Panc1 (cell line): Measurements from ENCODE around the gene C13orf46. TPM values are rescaled to one million over a fixed set of nuclear protein-coding genes. Genes with fewer than 3 reads are reported as not detected.

ENCODE experiments used
- ATAC-seq: fragments of 200-7000 bp; cut with Tn5 transposase; 2 replicates; pipeline ENCODE4 v1.9.1; 2020; ENCODE audit warnings: mild to moderate bottlenecking, moderate library complexity
- BruUV-seq: library from RNA; stranded (reverse); fragments of 400-500 nt; replicated peaks from 2 replicates; lab custom pipeline; 2021; lab: Mats Ljungman, UMichigan
- CTCF ChIA-PET: fragments of 300-600 bp; sonication (Branson Sonifier 250); formaldehyde crosslinking; loops from one replicate; lab custom pipeline; 2022; ENCODE audit warnings: antibody characterized with exemption; lab: Charles Lee
- POLR2A ChIA-PET: fragments of 300-600 bp; sonication (Branson Sonifier 250); formaldehyde crosslinking; loops from one replicate; lab custom pipeline; 2022; ENCODE audit warnings: antibody characterized with exemption; lab: Charles Lee
- DNase-seq: peaks from one replicate; pipeline ENCODE4 v3.0.0-alpha.2; 2010; ENCODE audit warnings: low read depth, low spot score
- H3K27ac ChIP-seq: 2 replicates; pipeline ENCODE4 v1.5.1; 2011; ENCODE audit warnings: mild to moderate bottlenecking, low read length, inconsistent platforms
- H3K27me3 ChIP-seq: fragments of 200-500 bp; sonication (Bioruptor generic); 2 replicates; pipeline ENCODE4 v1.6.0; 2014; ENCODE audit warnings: low read length, inconsistent platforms; ENCODE audit not compliant: control insufficient read depth, insufficient read depth
- H3K36me3 ChIP-seq: fragments of 200-500 bp; sonication (Bioruptor generic); 2 replicates; pipeline ENCODE4 v1.5.1; 2014; ENCODE audit warnings: inconsistent platforms, mild to moderate bottlenecking, low read length, moderate library complexity; ENCODE audit not compliant: control insufficient read depth, insufficient read depth
- H3K4me1 ChIP-seq: 2 replicates; pipeline ENCODE4 v1.5.1; 2011; ENCODE audit warnings: inconsistent platforms, mild to moderate bottlenecking, low read length, moderate library complexity; ENCODE audit not compliant: control insufficient read depth, insufficient read depth
- H3K4me3 ChIP-seq, 2 experiments: 2 replicates each; pipeline ENCODE4 v1.5.1; 2011 to 2012; ENCODE audit warnings: low read depth in 2 of 2, low read length in 2 of 2, mild to moderate bottlenecking in 2 of 2, inconsistent platforms in 1 of 2, moderate library complexity in 1 of 2
- H3K9me3 ChIP-seq: fragments of 200-500 bp; sonication (Bioruptor generic); 2 replicates; pipeline ENCODE4 v1.5.1; 2014; ENCODE audit warnings: low read depth, mild to moderate bottlenecking, inconsistent platforms, low read length, moderate library complexity; ENCODE audit not compliant: control insufficient read depth, insufficient read depth
- POLR2AphosphoS5 ChIP-seq: IDR thresholded peaks from 2 replicates; pipeline ENCODE4 v1.6.1; 2012; ENCODE audit warnings: mild to moderate bottlenecking, low read depth, low read length, moderate library complexity
- REST ChIP-seq, 2 experiments: IDR thresholded peaks; 2 replicates each; pipeline ENCODE4 v1.6.1; 2011 to 2012; ENCODE audit warnings: low read depth in 2 of 2, control low read depth in 1 of 2, low read length in 1 of 2, mild to moderate bottlenecking in 1 of 2, moderate library complexity in 1 of 2; ENCODE audit not compliant: insufficient read depth in 1 of 2
- SIN3A ChIP-seq: IDR thresholded peaks from 2 replicates; pipeline ENCODE4 v1.6.1; 2012; ENCODE audit warnings: low read depth, mild to moderate bottlenecking, low read length, moderate library complexity, borderline replicate concordance; ENCODE audit not compliant: insufficient read depth
- TCF7L2 ChIP-seq: IDR thresholded peaks from 2 replicates; pipeline ENCODE4 v1.6.1; 2011; ENCODE audit warnings: mild to moderate bottlenecking, low read depth, low read length, inconsistent platforms
- in situ Hi-C: cut with HindIII; loops from 2 replicates; pipeline ENCODE4 v1.10.0; 2016; ENCODE audit warnings: low sequenced_read_pairs, low pct_unique_long_range_greater_than_20kb
- intact Hi-C: fragments of 100-400 bp; cut with micrococcal nuclease; formaldehyde crosslinking; loops from one replicate; pipeline ENCODE4 v1.10.0; 2022; ENCODE audit not compliant: unreplicated experiment
- total RNA-seq: library from RNA; stranded (reverse); gene quantifications from one replicate; pipeline ENCODE4 v1.2.1, GENCODE V29; 2021; ENCODE audit not compliant: unreplicated experiment
- TF ChIP-seq, protein P1 (sequence below): fragments of 450-650 bp; IDR thresholded peaks from 2 replicates; pipeline ENCODE4 v1.5.1; 2017; ENCODE audit warnings: mild to moderate bottlenecking

C13orf46 gene
- total RNA-seq, 1 experiment from 2014 or later = 2.6 TPM

DNA sequence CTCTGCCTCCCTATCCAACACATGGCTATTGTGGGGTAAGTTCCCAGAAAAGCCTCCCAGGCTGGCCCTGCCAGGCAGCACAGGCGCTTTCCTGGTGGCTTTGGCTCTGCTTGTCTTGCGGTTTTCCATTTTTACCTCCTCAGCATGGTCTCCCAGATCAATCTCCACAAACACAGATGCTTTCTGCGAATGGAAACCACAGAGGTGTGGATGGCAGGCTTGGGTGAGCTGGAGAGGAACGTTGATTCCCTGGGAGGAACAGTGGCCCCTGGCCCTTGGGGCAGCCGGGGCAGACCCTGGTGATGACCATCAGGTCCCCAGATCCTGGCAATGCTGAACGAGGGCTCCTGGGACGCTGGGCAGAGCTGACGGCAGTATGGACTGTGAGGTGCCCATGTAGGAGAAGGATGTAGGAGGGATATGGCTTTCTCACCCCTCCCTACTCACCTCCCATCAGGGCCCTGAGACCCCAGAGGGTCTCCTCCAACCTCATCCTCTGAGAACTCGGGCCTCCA lies 6.6 kb downstream of the C13orf46 start:
- CTCF ChIA-PET = no interaction called here
- no peaks in the 10 kb centered on the region for H3K27me3 ChIP-seq
- BruUV-seq = no TSS peak
- TF ChIP-seq, protein P1, sequence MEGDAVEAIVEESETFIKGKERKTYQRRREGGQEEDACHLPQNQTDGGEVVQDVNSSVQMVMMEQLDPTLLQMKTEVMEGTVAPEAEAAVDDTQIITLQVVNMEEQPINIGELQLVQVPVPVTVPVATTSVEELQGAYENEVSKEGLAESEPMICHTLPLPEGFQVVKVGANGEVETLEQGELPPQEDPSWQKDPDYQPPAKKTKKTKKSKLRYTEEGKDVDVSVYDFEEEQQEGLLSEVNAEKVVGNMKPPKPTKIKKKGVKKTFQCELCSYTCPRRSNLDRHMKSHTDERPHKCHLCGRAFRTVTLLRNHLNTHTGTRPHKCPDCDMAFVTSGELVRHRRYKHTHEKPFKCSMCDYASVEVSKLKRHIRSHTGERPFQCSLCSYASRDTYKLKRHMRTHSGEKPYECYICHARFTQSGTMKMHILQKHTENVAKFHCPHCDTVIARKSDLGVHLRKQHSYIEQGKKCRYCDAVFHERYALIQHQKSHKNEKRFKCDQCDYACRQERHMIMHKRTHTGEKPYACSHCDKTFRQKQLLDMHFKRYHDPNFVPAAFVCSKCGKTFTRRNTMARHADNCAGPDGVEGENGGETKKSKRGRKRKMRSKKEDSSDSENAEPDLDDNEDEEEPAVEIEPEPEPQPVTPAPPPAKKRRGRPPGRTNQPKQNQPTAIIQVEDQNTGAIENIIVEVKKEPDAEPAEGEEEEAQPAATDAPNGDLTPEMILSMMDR = no peak
- no peak for TF ChIP-seq TCF7L2
- no peak for TF ChIP-seq REST (IDR thresholded peaks at IDR 0.05; ENCODE audit: insufficient read depth in 1 of 2, low read depth in 2 of 2, low read length in 1 of 2)
- TF ChIP-seq SIN3A = no peak
- no peaks in the 10 kb centered on the region for H3K9me3 ChIP-seq
- no peak for ATAC-seq
- DNase-seq = no peak
- H3K4me1 ChIP-seq = 0 out of 2 replicates have a peak, but pooled peaks cover 4% of the 10 kb centered on the region
- no peak overlapping the region for H3K4me3 ChIP-seq
- in situ Hi-C loops (no loop called here), intact Hi-C loops (no loop called here)
- H3K27ac ChIP-seq = no peak overlapping the region
- POLR2A ChIA-PET = no interaction called here
- no peaks in the 10 kb centered on the region for H3K36me3 ChIP-seq

DNA sequence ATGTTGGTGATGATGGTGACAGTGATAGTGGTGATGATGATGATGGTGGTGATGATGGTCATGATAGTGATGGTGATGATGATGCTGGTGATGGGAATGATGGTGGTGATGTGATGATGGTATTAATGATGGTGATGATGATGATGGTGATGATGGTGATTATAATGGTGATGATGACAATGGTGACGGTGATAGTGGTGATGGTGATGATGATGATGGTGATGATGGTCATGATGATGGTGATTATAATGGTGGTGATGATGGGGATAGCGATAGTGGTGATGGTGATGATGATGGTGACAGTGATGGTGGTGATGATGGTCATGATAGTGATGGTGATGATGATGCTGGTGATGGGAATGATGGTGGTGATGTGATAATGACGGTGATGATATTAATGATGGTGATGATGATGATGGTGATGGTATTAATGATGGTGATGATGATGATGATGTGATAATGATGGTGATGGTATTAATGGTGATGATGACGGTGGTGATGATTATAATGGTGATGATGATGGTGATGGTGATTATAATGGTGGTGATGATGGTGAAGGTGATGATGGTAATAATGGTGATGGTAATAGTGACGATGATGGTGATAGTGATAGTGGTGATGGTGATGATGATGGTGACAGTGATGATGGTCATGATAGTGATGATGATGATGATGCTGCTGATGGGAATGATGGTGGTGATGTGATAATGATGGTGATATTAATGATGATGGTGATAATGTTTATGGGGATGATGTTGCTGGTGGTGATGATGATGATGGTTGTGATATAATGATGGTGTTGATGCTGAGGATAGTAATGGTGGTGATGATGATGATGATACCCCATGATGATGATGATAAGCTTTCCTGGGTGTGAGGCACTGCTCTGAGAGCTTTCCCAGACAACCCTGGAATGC lies 7.7 kb downstream of the C13orf46 start:
- in situ Hi-C loops = no loop called here
- ChIA-PET CTCF (no interaction called here), POLR2A (no interaction called here)
- no TSS peak for BruUV-seq
- intact Hi-C loops = no loop called here
- DNase-seq (no peak), ATAC-seq (no peak)
- TF ChIP-seq POLR2AphosphoS5 (no peak; the same call in 1 of the 2 replicates), TCF7L2 (no peak), SIN3A (no peak), REST (IDR thresholded peaks at IDR 0.05; ENCODE audit: insufficient read depth in 1 of 2, low read depth in 2 of 2, low read length in 1 of 2) (no peak)
- TF ChIP-seq, protein P1 = no peak
- Histone ChIP-seq H3K36me3 (no peaks in the 10 kb centered on the region), H3K9me3 (no peaks in the 10 kb centered on the region), H3K27me3 (no peaks in the 10 kb centered on the region), H3K4me1 (0 out of 2 replicates have a peak, but pooled peaks cover 3% of the 10 kb centered on the region), H3K4me3 (no peak overlapping the region), H3K27ac (no peak overlapping the region)
